ENCODE measurements around the gene RMDN2. TPM values are rescaled to one million over a fixed set of nuclear protein-coding genes. Genes with fewer than 3 reads are reported as not detected.
"Not testable (repeated sequence)": the region's sequence is repeated elsewhere in the genome, so short reads cannot be mapped to it uniquely, and the experiment has no call there.

RMDN2 gene
- total RNA-seq, 1 donor from 2014 or later: 10.9 TPM

DNA sequence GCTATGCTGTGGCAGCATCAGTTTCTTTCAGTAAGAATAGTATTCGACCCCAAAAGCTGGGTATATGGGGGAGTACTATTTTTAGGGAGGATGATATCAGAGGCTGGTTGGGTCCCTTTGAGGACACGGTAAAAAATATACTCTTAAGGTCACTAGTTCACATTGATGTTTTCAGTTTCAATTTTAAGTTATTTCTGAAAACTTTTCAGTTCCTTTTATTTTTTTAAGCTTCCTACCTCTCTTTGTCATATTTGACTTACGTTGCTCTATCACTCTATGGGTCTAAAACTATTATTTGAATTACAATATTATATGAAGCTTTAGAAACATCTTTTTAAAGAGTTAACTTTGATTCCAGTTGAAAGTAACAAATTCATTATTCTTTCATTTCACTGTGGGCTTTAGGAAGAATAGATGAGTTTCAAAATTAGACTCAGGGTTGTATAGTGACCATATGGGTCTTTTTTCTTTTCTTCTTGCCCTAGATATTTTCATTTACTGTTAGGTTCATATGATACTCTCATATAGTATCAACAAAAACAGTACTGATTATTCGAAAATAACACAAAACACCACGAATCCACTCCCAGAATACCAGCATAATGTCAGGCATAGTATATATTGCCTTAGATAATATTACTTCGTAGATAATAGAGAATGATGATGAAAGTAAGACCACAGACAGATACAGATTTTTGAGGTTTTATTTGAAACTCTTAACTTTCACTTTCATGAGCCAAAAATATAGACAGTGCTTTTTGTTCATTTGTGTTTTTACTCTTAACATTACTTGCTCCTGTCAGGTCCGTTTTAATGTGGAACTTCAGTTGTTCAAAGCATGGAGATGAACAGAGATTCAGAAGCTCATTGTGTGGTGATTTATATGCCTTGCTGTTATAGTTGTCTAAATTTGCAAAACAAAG, 9.8 kb downstream of the RMDN2 start:
- DNase-seq: no peak

DNA sequence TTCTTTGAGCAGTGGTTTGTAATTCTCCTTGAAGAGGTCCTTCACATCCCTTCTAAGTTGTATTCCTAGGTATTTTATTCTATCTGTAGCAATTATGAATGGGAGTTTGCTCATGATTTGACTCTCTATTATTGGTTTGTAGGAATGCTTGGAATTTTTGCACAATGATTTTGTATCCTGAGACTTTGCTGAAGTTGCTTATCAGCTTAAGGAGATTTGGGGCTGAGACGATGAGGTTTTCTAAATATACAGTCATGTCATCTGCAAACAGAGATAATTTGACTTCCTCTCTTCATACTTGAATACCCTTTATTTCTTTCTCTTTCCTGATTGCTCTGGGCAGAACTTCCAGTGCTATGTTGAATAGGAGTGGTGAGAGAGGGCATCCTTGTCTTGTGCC, 12.5 kb downstream of the RMDN2 start:
- not testable (repeated sequence) for DNase-seq

DNA sequence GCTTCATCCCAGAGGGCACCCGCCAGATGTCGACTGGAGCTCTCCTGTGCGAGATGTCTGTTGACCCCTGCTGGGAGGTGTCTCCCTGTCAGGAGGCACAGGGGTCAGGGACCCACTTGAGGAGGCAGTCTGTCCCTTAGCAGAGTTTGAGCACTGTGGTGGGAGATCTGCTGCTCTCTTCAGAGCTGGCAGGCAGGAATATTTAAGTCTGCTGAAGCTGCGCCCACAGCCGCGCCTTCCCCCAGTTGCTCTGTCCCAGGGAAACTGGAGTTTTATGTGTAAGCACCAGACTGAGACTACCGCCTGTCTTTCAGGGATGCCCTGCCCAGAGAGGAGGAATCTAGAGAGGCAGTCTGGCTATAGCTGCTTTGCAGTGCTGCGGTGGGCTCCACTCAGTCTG, 16.2 kb downstream of the RMDN2 start:
- DNase-seq: not testable (repeated sequence)

DNA sequence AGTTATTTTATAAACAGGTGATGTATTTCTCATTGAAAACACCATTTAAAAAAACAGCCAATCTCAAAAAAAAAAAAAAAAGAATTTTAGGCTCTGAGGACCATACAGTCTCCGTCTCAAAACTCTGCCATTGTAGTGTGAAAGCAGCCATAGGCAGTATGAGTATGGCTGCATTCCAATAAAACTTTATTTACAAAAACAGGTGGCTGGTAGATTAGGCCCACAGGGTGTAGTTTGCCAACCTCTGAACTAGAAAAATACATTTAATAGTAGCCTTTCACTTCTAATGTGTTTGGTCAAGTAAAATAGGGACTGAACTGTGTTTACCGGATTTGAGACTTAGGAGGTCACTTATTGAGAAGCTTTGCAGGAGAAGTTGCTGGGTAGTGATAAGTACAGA, 19.2 kb downstream of the RMDN2 start:
- no peak for DNase-seq

DNA sequence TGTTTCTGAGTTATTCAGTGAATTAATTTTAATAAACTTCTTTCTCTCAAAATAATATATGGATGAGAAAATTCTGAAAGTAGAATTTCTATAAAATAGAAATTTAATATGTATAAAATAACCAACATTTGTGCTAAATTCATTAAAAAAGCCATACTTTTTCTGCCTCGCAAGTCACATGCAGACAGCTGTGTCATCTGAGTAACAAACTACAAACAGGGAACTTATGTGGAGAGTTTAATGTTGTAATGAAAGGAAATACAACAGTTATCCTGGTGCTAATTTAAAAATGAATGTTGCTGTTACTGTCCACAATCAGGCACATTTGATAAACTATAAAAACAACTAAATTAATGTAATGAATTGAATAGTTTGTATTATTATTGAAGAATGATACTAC, 22.2 kb downstream of the RMDN2 start:
- no peak for DNase-seq

DNA sequence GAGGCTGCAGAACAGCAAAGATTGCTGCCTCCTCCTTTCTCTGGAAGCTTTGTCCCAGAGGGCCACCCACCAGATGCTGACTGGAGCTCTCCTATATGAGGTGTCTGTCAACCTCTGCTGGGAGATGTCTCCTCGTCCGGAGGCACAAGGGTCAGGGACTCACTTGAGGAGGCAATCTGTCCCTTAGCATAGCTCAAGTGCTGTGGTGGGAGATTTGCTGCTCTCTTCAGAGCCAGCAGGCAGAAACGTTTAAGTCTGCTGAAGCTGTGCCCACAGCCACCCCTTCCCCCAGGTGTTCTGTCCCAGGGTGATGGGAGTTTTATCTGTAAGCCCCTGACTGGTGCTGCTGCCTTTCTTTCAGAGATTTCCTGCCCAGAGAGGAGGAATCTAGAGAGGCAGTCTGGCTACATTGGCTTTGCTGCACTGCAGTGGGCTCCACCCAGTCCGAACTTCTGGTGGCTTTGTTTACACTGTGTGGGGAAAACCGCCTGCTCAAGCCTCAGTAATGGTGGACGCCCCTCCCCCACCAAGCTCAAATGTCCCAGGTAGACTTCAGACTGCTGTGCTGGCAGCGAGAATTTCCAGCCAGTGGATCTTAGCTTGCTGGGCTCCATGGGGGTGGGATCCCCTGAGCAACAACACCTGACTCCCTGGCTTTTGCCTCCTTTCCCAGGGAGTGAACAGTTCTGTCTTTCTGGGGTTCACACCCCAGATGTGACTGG, 37.1 kb downstream of the RMDN2 start:
- not testable (repeated sequence) for DNase-seq

DNA sequence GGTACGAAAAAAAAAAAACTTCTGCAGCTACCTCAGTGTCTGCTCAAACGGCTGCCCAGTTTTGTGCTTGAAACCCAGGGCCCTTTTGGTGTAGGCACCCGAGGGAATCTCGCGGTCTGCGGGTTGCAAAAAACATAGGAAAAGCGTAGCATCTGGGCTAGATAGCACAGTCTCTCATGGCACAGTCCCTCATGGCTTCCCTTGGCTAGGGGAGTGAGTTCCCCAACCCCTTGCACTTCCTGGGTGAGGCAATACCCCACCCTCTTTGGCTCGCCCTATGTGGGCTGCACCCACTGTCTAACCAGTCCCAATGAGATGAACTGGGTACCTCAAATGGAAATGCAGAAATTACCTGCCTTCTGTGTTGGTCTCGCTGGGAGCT, 37.6 kb downstream of the RMDN2 start:
- not testable (repeated sequence) for DNase-seq

DNA sequence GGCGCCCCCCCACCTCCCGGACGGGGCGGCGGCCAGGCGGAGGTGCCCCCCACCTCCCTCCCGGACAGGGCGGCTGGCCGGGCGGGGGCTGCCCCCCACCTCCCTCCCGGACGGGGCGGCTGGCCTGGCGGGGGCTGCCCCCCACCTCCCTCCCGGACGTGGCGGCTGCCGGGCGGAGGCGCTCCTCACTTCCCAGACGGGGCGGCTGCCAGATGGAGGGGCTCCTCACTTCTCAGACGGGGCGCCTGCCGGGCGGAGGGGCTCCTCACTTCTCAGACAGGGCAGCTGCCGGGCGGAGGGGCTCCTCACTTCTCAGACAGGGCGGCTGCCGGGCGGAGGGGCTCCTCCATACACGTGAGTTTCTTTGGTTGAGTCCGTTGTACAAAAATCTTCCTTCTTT, 38.8 kb downstream of the RMDN2 start:
- not testable (repeated sequence) for DNase-seq

DNA sequence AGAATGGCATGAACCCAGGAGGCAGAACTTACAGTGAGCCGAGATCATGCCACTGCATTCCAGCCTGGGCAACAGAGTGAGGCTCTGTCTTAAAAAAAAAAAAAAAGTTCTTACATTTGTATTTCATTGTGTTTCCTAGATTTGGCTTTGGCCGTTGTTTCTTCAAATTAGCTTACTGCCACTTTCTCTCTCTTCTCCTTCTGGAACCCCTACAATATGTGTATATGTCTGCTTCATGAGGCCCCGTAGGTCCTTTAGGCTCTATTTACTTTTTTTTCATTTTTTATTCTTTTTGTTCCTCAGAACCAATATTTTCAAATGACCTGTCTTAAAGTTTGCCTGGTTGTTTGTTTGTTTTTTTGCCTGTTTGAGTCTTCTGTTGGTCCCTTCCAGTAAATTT, 41.2 kb downstream of the RMDN2 start:
- DNase-seq: no peak

DNA sequence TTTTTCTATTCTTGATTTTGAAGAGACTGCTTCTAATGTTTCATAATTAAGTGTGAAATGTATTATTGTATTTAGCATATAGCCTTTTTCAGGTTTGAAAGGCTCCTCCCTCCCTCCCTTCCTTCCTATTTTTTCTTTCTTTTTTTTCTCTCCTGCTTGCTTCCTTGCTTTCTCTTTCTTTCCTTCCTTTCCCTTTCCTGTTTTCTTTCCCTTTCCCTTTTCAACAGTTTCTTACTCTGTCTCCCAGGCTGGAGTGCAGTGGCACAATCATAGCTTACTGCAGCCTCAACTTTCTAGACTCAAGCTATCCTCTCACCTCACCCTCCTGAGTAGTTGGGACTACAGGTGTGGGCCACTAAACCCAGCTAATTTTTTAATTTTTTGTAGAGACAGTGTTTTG, 44.6 kb downstream of the RMDN2 start:
- DNase-seq: no peak

DNA sequence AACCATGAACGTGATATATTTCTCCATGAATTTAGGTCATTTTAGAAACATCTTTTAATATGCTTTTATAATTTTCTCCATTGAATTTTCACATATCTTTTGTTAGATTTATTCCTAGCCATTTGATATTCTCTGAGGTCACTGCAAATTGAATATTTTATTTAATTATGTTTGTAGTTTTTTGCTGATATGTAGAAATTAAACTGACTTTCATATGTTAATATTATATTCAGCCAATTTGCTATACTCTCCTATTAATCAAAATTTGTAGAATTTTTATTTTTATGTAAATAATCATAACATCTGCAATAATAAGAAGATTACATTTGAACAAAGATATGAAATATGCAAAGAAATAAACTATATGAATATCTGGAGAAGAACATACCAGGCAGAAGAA, 46.9 kb downstream of the RMDN2 start:
- no peak for DNase-seq

DNA sequence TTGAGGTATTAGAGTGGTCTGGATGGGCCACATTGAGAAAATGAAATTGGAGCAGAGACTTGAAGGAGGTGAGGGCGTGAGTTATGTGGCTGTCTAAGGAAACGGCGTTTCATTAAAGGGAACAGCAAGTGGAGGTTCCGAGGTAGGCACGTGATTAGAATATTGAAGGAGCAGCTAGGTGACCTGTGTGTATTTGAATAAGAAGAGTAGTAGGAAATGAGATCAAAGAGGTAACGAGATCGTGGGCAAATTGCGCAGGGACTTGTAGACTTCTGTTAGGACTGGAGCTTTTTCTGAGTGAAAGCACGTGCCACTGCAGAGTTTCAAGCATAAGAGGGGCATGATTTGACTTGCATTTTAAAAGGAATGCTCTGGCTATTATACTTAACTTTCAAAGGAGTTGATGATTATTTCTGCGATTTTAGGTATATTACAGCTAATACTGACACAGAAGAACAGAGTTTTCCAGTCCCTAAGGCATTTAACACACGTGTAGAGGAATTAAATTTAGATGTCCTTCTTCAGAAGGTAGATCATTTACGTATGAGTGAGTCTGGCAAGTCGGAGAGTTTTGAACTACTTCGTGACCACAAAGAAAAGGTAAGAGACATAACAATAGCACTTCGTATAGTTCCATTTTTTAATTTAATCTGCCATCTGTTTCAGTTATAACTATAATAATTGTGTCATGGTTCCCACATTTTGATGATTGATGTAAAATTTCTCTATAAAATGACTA, 48.7 kb downstream of the RMDN2 start:
- DNase-seq: peak; percentile 15

DNA sequence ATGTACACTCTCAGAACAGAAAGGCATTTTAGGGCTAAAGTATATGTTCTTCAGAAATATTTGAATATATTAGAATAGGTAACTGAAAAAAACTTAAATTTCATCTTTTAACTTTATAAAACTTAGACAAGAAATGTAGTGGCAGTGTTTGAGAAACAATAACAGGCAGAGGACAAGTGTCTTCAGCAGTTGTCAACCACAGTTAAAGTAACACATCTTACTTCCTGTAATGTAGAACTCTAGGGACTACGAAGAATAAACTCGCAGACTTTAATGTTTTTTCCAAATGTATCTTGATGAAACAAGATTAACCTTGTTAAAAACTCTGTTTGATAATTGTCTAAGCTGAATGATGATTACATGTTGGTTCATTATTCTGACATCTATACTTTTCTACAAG, 50.7 kb downstream of the RMDN2 start:
- DNase-seq: no peak

DNA sequence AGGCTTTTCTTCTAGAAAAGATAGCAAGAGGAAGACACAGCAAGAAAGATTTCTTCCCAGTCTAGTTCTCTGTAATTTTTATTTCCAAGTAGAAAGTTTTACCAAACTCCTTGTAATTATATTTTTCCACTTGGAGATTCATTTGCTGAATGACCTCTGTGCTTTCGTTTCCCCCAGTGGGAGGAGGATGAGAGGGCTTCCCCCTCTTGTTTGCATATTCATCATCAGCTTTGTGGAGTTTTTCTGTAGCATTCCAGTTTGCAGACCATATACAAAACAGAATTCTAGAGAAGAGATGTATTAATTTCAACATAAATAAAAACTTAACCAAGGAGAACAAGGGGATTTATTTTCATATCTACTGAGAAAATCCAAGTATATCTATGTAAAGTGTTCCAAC, 51.3 kb downstream of the RMDN2 start:
- DNase-seq: no peak

DNA sequence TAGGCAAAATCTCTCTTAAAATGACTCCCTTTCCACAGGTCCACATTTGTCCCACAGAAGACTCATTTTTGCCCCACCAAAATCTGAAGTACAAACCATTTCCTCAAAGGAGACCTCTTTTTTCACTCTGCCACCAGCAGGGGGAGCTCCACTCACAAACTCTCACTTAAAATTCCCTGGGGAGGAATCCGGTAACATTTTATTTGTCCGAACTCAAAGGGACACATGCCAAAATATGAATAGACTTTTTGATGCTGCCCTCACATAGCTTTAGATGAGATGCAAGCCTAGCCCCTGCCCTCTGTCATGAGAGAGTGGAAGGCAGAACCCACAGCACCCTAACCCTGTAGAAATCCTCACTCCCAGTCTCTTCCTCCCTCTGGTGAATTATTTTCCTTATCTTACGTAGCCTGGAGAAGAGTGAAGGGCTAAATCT, 57.1 kb downstream of the RMDN2 start:
- peak; percentile 88 for DNase-seq

DNA sequence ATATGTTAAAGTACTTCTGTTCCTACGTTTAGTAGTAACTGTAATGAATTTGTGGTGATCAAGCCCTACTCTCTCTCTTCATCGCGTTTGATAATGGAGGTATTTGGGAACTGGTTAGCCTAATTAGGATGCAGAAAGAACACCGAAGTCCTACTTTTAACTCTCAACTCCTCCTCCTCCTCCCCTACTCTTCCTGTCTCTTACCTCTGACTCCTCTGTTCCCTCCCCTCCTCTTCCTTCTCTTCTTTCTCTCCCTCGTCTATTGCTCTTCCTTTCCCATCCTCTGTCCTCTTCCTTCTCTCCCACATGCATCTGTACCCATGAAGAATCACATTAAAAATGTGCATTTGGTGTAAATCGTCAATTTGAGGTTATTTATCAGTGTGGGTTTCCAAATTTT, 57.8 kb downstream of the RMDN2 start:
- no peak for DNase-seq

DNA sequence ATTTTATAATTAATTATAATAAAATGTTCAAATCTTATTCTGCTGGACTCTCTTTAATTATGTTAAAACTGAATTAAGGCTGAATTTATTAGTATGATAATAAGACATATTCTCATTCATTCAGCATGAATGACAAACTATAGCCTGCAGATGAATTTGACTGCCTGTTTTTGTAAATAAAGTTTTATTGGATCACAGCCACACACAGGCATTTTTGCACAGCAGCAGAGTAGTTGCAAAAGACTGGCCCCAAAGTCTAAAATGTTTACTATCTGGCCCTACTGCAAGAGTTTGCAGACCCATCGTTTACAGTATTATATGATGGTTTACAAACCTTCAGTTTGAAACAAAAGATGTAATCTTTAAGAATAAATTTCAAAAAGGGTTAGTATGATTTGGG, 58.6 kb downstream of the RMDN2 start:
- DNase-seq: no peak

DNA sequence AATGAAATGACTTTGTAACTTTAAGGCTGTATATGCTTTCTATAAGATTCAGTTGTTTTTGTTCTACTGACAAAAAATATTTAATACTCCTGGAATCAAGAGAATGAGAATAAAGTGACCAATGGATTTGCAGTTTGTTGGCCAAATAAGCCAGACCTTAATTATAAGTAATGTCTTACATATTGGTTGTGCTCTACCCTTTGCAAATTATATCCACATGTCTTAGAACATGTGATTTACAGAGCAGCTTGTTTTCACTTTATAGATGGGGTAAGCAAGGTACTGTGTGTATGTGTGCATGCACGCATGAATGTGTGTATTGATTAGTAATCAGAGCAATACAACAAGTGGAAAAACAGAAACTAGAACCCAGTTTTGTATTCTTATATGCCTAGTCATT, 59.1 kb downstream of the RMDN2 start:
- DNase-seq: no peak

DNA sequence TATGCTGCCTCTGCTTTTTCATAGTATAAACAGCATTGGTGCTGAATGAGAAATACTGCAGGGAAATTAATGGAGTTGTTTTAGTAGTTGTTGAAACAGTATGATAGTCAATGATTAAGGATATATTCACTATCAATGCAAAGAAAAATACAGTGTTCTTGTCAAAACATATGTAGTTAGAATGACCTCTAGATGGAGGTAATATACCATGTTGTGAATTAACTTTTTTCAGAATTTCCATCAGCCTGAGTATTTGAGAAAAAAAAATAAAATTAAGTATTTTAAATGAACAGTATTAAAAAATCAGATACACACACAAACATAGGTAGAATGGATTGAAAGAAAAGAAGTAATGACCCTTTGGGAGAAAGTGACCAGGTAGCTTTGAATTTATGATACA, 59.5 kb downstream of the RMDN2 start:
- DNase-seq: no peak

DNA sequence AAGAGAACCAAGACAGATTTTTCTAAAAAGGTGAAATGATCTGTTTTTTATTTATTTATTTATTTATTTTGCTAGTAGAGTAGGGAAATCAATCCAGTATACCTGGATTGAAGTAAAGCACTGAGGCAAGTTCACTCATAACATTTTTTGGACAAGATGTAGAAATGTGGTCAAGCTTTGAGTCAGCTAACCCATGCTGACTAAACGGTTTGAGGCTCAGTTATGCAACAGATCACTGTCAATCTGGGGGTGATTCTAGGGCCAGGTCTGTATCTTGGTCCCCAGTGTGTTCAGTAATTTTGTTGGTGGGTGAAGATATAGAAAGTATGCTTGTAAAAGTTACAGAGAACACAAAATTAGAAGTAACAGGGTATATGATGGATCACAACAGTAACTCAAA, 60.2 kb downstream of the RMDN2 start:
- no peak for DNase-seq

DNA sequence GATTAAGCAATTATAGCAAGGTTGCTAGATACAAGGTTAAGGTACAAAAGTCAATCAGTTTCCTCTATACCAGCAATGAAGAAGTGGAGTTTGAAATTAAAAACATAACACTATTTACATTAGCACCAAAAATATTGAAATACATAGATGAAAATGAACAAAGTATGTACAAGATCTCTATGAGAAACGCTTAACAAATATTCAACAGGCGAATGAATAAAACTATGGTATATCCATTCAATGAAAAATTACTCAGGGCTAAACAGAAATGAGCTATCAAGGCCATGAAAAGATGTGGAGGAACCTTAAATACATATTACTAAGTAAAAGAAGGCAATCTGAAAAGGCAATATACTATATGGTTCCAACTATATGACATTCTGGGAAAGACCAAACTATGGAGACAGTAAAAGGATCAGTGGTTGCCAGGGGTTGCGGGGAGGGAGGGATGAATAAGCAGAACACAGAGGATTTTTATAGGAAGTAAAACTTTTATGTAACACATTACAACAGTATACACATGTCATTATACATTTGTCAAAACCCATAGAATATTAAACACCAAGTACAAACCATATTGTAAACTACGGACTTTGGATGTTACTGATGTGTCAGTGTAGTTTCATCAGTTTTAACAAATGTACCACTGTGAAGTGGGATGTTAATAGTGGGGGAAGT, 62.1 kb downstream of the RMDN2 start:
- no peak for DNase-seq

DNA sequence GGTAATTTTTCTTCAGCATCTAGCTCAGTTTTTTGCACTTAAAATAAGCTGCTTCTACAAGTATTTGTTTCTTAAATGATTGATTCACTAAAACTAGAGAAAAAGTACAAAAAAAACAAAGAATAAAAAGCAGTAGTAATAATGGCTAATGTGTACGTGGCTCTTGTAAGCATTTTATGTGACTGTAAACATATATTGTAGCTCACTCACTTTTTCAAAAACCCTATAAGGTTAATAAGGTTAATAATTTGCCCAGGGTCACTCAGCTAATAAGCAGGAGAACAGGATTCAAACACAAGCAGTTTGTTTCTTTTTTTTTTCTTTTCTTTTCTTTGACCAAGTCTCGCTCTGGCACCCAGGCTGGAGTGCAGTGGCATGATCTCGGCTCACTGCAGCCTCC, 67.5 kb downstream of the RMDN2 start:
- DNase-seq: no peak

Measured in tongue (tissue), 2 donors.